Fibroblast of skin of abdomen (primary cell): ENCODE data around the gene ADPRM.
"Not testable (repeated sequence)": the region's sequence is repeated elsewhere in the genome, so short reads cannot be mapped to it uniquely, and the experiment has no call there.

ENCODE experiments used
- DNase-seq: peaks from one replicate; pipeline ENCODE4 v3.0.0-alpha.2; 2013

The ADPRM gene

GRCh38 chr17:10702574-10702973 lies 5.2 kb downstream of the ADPRM start:
- DNase-seq, result peak; percentile 10

- DNase-seq, result no peak
Measured at GRCh38 chr17:10705727-10706126, 8.3 kb downstream of the ADPRM start.

GRCh38 chr17:10713318-10713717 lies 15.9 kb downstream of the ADPRM start:
- no peak for DNase-seq

GRCh38 chr17:10716218-10716617 lies 18.8 kb downstream of the ADPRM start:
- no peak for DNase-seq

GRCh38 chr17:10718547-10718946 lies 21.2 kb downstream of the ADPRM start:
- DNase-seq, result no peak

GRCh38 chr17:10724546-10725195 lies 27.3 kb downstream of the ADPRM start:
- no peak for DNase-seq

GRCh38 chr17:10725262-10725661 lies 27.9 kb downstream of the ADPRM start:
- no peak for DNase-seq

- no peak for DNase-seq
Measured at GRCh38 chr17:10726196-10726595, 28.8 kb downstream of the ADPRM start.

GRCh38 chr17:10727192-10727591 lies 29.8 kb downstream of the ADPRM start:
- no peak for DNase-seq

- DNase-seq, result no peak
Measured at GRCh38 chr17:10728331-10728892, 31.0 kb downstream of the ADPRM start.

- peak; percentile 72 for DNase-seq
Measured at GRCh38 chr17:10729334-10730193, 32.2 kb downstream of the ADPRM start, which contains the start of gene TMEM220. TMEM220 (minus strand) TSS chr17:10730023; CDS start chr17:10729851, 172 bp downstream.

GRCh38 chr17:10730247-10730646 lies 32.9 kb downstream of the ADPRM start:
- not testable (repeated sequence) for DNase-seq

GRCh38 chr17:10731408-10731879 lies 34.0 kb downstream of the ADPRM start:
- no peak for DNase-seq

GRCh38 chr17:10732121-10732520 lies 34.7 kb downstream of the ADPRM start:
- not testable (repeated sequence) for DNase-seq

- DNase-seq, result no peak
Measured at GRCh38 chr17:10733666-10734065, 36.3 kb downstream of the ADPRM start.

- no peak for DNase-seq
Measured at GRCh38 chr17:10735251-10735650, 37.9 kb downstream of the ADPRM start.

- DNase-seq, result no peak
Measured at GRCh38 chr17:10735821-10736220, 38.4 kb downstream of the ADPRM start.

- DNase-seq, result peak; percentile 55
Measured at GRCh38 chr17:10737168-10737622, 39.8 kb downstream of the ADPRM start.

GRCh38 chr17:10737736-10738135 lies 40.3 kb downstream of the ADPRM start:
- no peak for DNase-seq

GRCh38 chr17:10738521-10739258 lies 41.3 kb downstream of the ADPRM start:
- DNase-seq, result no peak

GRCh38 chr17:10739386-10739785 lies 42.0 kb downstream of the ADPRM start:
- DNase-seq, result no peak

GRCh38 chr17:10741416-10742135 lies 44.2 kb downstream of the ADPRM start:
- DNase-seq, result no peak
